RWPE1 (cell line): ENCODE results near the gene GRN.

Experiments used
- CTCF ChIA-PET: fragments of 350-600 bp; sonication (Branson Sonifier 250); formaldehyde crosslinking; extraction: SDS; loops from one replicate; lab custom pipeline; 2021; lab: Yijun Ruan, JAX
- POLR2A ChIA-PET: fragments of 400-600 bp; formaldehyde crosslinking; extraction: SDS; loops from one replicate; lab custom pipeline; 2020; ENCODE audit warnings: antibody characterized with exemption; ENCODE audit not compliant: low non-redundant PET; lab: Yijun Ruan, JAX
- DNase-seq: peaks from one replicate; pipeline ENCODE4 v3.0.0; 2012; ENCODE audit warnings: low spot score
- H3K27ac ChIP-seq: fragments of 450-650 bp; 2 replicates; pipeline ENCODE4 v1.5.1; 2017
- CTCF ChIP-seq: fragments of 450-650 bp; conservative IDR thresholded peaks from 2 replicates; pipeline ENCODE4 v1.5.1; 2017; ENCODE audit warnings: low read depth, mild to moderate bottlenecking

Gene GRN

DNA sequence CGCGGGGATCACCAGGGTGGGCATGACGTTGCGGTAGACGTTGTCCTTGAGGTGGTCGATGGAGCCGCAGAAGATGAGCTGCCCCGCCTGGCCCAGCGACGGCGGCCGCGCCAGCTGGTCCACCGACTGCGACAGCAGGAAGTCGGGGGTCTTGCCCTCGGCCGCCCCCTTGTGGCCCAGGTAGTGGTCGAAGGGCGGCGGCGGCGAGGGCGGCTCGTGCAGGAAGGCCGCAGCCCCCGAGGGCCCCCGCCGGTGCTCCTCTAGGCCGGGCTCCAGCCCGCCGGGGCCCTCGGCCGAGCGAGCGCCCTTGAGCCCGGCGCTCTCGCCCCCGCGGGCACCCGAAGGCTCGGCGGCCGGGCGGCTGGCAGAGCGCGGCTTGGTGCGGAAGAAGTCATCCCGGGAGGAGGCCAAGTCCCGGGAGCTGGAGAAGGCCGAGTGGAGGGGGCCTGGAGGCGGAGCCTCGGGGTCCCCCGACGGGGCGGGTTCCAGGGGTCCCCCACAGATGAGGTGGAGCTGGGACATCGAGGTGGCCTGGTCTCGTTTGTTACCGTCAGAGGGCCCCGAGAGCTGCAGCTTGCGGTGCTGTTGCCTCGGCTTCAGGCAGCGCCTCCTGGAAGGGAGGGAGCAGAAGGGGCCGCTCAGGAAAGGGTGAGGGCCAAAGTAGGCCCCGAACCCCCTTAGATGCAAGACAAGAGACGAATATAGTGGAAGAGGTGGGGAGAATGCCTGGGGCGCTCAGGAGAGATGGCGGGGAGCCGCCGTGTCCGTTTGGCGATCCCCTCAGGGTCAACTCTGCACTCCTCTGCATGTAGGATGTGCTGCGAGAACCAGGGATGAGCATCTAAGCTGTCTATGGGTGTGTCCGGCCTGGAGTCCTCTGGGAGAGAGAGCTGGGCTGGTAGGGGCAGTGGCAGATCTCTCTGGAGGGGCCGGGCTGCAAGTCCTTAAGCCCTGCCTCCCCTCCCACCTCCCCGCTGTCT, 9.8 kb downstream of the GRN start:
- ChIA-PET POLR2A (no interaction called here), CTCF (interaction anchor here (0.6 to 3.1 kb wide), 6 partner anchors 8 to 454 kb away, joined by 3 to 19 read pairs (median 4); partner anchors contain the start of gene FAM171A2)
- no peak for DNase-seq
- TF ChIP-seq CTCF = peak; percentile 49
- H3K27ac ChIP-seq = no peak overlapping the region; the same call in 1 of the 2 replicates

DNA sequence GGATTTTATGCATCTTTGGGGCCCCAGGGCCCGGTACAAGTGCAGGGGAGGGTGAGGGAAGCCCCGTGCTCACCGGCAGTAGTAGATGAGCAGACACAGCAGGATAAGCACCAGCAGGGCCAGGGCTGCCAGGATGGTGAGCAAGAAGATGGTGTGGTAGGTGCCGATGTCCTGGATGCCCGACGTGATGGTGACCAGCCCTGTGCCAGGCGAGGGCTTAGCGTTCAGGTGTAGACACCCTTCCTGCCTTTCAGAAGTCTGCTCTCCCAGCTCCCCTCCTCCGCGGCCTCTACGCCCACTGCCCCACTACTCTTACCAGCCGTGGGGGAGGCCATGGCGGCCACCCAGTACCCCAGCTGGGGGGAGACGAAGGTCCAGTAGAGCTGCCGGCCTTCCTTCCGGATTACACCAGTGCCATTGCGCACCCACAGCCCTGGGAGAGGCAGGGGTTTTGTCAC, 10.6 kb downstream of the GRN start:
- no peak for TF ChIP-seq CTCF
- H3K27ac ChIP-seq = no peak overlapping the region; the same call in 1 of the 2 replicates
- DNase-seq = no peak
- ChIA-PET POLR2A (no interaction called here), CTCF (interaction anchor here (0.6 to 3.1 kb wide), 4 partner anchors 7 to 205 kb away, joined by 3 to 19 read pairs (median 4); partner anchors contain the start of gene FAM171A2)

DNA sequence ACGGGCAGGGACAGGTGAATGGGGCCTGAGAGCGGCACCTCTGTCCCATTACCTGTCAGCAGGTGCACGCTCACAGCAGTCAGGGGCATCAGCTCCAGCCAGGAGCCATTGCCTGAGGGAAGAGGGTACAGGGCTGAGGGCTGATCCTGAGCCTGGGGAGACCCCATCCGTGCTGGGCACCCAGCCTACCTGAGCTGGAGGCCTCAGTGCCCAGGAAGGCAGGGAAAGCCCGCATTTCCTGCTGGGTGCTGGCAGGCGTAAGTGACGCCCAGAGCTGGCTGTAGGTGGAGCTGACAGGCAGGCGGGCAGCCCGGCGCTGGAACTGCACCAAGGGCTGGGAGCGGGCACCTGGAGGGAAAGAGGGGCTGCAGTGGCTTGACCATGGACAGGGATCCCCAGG, 11.1 kb downstream of the GRN start:
- H3K27ac ChIP-seq = no peak overlapping the region
- ChIA-PET CTCF (interaction anchor here (0.6 to 0.9 kb wide), 2 partner anchors 202 to 205 kb away, joined by 3 read pairs; no protein-coding TSS in a partner anchor), POLR2A (no interaction called here)
- DNase-seq = no peak
- no peak for TF ChIP-seq CTCF

GRCh38 chr17:44358066-44358465, 13.0 kb downstream of the GRN start:
- POLR2A ChIA-PET = interaction anchor here (0.5 kb wide), 1 partner anchor 156 kb away, joined by 3 read pairs; no protein-coding TSS in a partner anchor
- no peak overlapping the region for H3K27ac ChIP-seq
- no peak for DNase-seq
- TF ChIP-seq CTCF = no peak
- CTCF ChIA-PET = no interaction called here

DNA sequence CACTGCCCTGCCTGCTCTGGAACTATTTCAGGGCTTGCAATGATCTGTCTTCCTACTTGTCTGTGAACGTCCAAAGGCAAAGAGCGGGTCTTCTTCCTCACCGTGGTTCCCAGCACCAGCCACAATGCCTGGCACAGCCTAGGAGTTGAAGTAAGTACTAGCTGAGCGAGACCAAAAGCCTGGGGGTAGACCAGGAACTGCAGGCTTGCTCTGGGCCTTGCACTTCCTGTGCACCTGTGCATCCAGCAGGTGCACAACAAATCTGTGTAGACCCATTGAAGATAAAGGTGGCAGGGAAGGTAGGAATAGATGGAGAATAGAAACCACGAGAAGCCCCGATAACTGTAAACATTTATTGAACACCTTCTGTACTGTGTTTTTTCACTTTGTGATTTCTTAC, 13.9 kb downstream of the GRN start:
- TF ChIP-seq CTCF = no peak
- ChIA-PET CTCF (interaction anchor here (0.7 kb wide), 1 partner anchor 632 kb away, joined by 4 read pairs; no protein-coding TSS in a partner anchor), POLR2A (no interaction called here)
- no peak overlapping the region for H3K27ac ChIP-seq
- no peak for DNase-seq

DNA sequence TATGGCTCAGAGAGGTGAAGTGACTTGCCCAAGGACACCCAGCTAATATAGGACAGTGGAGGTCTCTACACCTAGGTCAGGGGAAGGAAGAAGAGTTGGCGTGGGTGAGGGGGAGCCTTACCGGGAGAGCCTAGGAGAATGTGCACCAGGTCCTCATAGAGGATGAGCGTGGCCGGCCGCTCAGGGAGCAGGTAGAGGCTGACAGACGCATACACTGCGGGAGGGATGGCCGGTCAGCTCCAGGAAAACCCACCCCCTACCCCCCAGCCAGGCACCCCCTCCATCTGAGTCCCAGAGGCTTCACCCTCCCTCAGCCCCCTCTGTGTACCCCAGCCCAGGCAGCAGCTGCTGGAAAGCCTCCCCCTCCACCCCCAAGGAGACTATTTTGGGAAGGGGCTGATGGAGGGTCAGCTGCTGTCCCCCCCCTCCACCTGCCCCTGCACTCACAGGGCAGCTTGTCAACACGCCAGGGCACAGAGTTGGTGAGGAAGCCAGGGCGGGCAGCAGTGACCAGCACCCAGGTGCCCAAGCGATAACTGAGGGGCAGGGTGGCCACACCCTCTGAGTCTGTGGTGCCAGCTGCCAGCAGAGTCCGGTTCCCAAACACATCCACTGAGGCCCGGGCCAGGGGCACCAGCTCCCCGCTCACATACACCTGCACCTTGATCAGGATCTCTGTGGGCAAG, 14.5 kb downstream of the GRN start:
- no peak overlapping the region for H3K27ac ChIP-seq
- DNase-seq = no peak
- TF ChIP-seq CTCF = no peak
- ChIA-PET POLR2A (no interaction called here), CTCF (interaction anchor here (0.6 to 0.7 kb wide), 3 partner anchors 15 to 50 kb away, joined by 3 read pairs; partner anchors contain the start of gene GRN)
